ENCODE measurements around the gene HPGDS.

HPGDS gene

DNA sequence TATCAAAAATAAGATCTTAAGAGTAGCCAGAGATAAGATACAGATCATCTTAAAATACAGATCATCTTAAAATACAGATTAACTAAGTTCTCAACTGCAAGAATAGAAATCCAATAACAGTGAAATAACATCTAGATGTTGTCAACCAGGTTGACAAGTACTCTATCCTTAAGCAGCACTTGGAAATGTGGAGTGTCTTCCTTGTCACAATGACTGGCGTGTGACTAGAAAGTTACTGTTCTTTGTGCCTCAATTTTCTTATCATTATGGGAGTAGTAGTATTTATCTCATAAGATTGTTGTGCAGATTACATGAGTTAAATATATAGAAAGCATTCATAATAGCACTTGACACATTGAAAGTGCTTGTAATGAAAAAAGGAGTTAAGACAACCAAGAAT is 25.8 kb upstream of the HPGDS start:
- Mint-ChIP-seq H3K4me3 (no peak overlapping the region), H3K36me3 (no peaks in the 10 kb centered on the region), H3K27ac (no peak overlapping the region), H3K4me1 (no peaks in the 10 kb centered on the region), H3K9me3 (no peaks in the 10 kb centered on the region)
- DNase-seq (ENCODE audit: low spot score in 2 of 2) = no peak
- ATAC-seq = no peak

DNA sequence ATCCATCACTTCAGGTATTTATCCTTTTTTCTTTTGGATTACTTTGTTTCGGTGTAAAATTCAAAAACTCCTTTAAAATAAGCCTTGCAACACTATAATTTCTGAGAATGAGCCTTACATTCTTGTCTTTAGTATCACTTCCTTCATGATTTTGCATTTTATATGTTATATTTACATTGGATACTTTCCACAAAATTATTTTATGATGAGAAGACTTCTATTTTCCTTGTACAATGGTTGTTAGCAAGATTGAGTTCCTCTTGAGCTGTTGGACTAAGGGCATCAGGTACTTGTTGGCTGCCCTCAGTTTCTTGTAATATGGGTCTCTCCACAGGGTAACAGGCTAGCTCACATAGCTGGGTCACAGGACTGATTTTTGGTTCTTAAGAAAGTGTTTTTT is 22.7 kb upstream of the HPGDS start:
- no peaks in the 10 kb centered on the region for H3K36me3 Mint-ChIP-seq
- H3K9me3 Mint-ChIP-seq = no peaks in the 10 kb centered on the region
- DNase-seq (ENCODE audit: low spot score in 2 of 2) = no peak
- no peaks in the 10 kb centered on the region for H3K4me1 Mint-ChIP-seq
- H3K27ac Mint-ChIP-seq = no peak overlapping the region
- H3K4me3 Mint-ChIP-seq = no peak overlapping the region
- ATAC-seq = no peak

DNA sequence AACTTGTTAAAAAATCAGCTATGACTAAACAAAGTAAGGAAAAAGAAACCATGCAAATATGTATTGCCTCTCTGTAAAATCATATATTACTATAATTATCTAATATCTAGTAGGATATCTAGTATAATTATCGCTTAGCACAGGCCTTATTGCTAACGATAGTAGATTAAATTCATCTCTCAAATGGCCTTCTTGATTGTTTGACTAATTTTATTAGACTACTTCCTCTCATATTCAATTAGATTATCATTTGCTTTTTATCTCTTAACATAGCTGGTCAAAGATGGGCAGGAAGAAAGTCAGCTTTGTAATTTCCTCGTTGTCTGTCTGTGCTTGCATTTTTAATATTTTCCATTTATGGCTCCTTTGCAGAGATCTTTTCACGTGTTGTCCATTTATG is 21.9 kb upstream of the HPGDS start:
- H3K4me1 Mint-ChIP-seq = no peaks in the 10 kb centered on the region
- DNase-seq (ENCODE audit: low spot score in 2 of 2) (no peak), ATAC-seq (no peak)
- H3K27ac Mint-ChIP-seq = no peak overlapping the region
- H3K36me3 Mint-ChIP-seq = no peaks in the 10 kb centered on the region
- no peaks in the 10 kb centered on the region for H3K9me3 Mint-ChIP-seq
- no peak overlapping the region for H3K4me3 Mint-ChIP-seq

DNA sequence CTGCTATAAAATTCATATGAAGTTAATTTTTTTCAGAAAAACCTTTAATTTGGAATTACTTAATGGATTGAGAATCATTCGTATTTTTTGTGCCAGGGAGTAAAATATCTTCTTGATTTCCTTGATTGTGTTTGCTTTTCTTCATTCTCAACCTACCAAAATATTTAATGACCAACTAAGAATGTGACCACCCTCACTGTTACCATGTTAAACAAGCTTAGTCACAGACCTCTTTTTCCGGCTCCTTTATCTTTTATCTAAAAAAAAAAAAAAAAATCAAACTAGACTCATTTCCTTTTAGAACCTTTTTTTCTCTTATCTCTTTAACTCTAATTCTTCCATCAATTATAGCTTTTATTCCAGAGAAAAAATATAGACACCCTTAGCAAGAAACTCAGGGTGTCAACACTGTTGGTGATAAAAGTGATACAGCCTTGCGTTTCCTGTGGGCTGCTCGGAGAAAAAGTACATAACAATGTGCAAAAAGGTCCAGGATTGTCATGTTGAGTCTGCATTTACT is 20.6 kb upstream of the HPGDS start:
- Mint-ChIP-seq H3K27ac (no peak overlapping the region), H3K36me3 (no peaks in the 10 kb centered on the region), H3K9me3 (no peaks in the 10 kb centered on the region), H3K4me3 (no peak overlapping the region), H3K4me1 (no peaks in the 10 kb centered on the region)
- DNase-seq (ENCODE audit: low spot score in 2 of 2) = no peak
- no peak for ATAC-seq

DNA sequence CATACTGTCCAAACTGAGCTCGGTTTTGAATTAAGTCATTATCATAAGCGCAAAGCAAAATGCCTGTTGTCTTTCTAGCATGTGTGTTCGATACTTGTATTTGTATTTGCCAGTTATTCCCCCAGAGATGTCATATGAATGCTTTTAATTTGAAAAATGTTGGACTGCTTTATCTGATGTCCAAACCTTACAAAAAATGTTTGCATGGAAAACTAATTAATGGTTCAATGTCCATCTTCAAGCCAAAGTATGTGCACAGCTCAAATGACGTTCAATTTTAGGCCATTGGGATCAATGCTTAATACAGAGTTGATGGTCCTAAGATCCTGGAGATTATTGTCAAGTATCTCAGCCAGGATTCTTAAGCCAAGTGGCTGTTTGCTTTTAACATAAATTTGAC is 17.2 kb upstream of the HPGDS start:
- no peaks in the 10 kb centered on the region for H3K36me3 Mint-ChIP-seq
- H3K4me1 Mint-ChIP-seq = no peaks in the 10 kb centered on the region
- H3K27ac Mint-ChIP-seq = no peak overlapping the region
- no peak for ATAC-seq
- no peak for DNase-seq (ENCODE audit: low spot score in 2 of 2)
- no peaks in the 10 kb centered on the region for H3K9me3 Mint-ChIP-seq
- no peak overlapping the region for H3K4me3 Mint-ChIP-seq

DNA sequence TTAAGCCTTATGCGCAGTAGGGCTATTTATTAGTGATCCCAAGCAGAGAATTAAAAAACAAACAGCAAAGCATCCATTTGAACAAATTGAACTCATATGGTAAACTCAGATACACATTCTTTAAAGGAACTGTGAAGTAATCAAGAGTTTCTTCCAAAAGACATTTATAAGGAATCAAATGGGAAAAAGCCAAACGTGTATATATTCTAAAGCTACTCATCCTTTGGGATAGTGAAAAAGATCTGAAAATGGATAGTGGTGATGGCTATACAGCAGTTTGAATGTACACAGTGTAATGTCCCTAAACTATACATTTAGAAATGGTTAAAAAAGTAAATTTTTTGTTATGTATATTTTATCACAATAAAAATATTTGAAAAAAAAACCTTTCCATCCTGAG is 16.6 kb upstream of the HPGDS start:
- Mint-ChIP-seq H3K36me3 (no peaks in the 10 kb centered on the region), H3K27ac (no peak overlapping the region), H3K4me3 (no peak overlapping the region), H3K9me3 (no peaks in the 10 kb centered on the region), H3K4me1 (no peaks in the 10 kb centered on the region)
- DNase-seq (ENCODE audit: low spot score in 2 of 2) (no peak), ATAC-seq (no peak)

DNA sequence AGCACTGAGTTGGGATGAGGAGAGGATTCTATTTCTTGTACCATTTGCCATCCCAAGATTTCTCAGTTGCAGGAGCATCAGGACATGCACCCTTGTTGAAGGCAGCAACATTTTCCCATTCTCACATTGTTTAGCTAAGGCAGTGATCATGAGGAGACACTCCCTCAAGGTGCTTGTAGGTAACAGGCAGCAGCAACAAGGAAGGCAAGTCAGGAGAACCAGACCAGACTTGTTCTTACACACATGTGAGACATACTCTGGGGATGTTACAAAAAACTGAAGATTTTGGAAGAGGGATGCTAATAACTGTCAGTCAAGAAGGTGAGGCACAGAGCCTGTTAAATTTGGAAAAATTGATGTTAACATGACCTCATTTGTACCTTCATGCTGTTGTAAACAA is 15.5 kb upstream of the HPGDS start:
- Mint-ChIP-seq H3K4me1 (no peaks in the 10 kb centered on the region), H3K4me3 (no peak overlapping the region), H3K27ac (no peak overlapping the region), H3K36me3 (no peaks in the 10 kb centered on the region), H3K9me3 (no peaks in the 10 kb centered on the region)
- DNase-seq (ENCODE audit: low spot score in 2 of 2) = no peak
- no peak for ATAC-seq

DNA sequence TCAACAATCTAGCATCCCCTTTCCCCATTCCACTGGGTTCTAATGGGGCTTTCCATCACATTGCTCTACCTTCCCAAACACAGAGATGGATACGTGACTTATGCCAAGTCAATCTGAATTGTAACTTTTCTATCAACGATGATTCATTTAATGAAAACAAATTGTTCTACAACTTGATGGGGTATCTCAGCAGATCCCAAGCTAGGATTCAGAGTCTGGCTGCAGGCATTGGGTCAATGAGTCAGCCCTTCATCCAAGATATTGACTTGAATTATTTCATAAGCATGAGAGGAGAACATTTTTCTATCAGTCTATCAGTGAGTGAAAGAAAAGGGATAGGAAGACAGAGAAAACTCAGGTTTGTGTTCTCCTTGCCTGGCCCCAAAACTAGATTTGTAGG is 15.0 kb upstream of the HPGDS start:
- no peak for ATAC-seq
- DNase-seq (ENCODE audit: low spot score in 2 of 2) = no peak
- H3K4me3 Mint-ChIP-seq = no peak overlapping the region
- H3K27ac Mint-ChIP-seq = no peak overlapping the region
- H3K9me3 Mint-ChIP-seq = no peaks in the 10 kb centered on the region
- no peaks in the 10 kb centered on the region for H3K36me3 Mint-ChIP-seq
- no peaks in the 10 kb centered on the region for H3K4me1 Mint-ChIP-seq

DNA sequence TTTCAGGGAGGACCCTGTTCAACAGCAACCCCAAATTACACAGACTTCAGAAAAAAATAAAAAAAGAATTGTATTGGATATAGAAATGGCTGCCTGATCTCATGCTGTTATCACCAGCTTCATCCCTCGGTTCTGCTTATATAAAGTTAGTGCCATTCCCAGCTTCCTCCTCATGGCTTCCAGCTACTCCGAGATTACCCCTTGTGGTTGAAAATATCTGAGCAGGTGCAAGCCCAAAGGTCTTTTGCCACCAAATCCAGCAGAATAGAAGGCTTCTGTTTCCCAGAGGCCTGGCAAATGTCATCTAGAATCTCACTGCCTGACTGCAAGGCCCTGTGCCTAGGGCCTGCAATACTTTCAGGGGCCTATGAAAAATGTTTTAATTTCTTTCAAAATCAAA is 13.8 kb upstream of the HPGDS start:
- Mint-ChIP-seq H3K27ac (no peak overlapping the region), H3K36me3 (no peaks in the 10 kb centered on the region), H3K4me1 (no peaks in the 10 kb centered on the region), H3K4me3 (no peak overlapping the region), H3K9me3 (no peaks in the 10 kb centered on the region)
- ATAC-seq (no peak), DNase-seq (ENCODE audit: low spot score in 2 of 2) (no peak)

DNA sequence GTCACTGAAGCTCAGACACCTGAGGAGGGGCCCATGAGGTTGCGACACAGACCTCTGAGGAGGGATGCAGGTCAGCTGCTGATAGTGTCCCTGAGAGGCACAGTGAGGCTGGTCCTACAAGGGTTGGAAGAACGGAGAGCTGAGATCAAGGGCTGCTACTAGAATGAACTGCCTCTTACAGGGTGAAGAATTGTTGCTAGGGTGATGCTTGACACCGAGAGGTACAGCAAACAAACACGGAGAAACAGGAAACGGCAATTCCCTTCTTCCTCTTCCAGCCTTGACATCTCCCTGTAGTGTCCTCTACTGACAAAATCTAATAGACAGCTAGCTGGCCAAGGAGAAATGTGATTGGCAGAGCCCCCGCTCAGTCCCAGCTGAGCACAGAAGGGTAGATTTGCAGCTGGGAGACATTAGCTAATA is 11.8 kb upstream of the HPGDS start:
- Mint-ChIP-seq H3K9me3 (no peaks in the 10 kb centered on the region), H3K4me3 (no peak overlapping the region), H3K4me1 (no peaks in the 10 kb centered on the region), H3K27ac (no peak overlapping the region), H3K36me3 (no peaks in the 10 kb centered on the region)
- ATAC-seq = no peak
- DNase-seq (ENCODE audit: low spot score in 2 of 2) = no peak

DNA sequence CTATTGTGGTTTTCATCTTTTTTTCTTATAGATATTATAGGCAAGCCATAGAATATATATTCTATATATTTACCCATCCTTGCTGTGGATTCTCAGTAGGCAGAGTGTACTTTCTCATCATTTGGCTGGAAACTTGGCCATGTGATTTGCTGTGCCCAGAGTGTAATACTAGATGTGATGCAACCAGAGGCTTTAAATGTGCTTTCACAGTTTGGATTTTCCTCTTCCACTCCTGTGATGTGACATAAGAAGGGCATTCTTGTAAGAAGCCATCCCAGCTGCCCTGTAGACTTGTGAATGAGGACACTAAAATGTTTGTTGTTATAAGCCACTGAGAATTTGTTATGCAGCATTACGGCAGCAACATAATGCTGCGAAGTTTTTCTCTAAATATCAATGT is 10.4 kb upstream of the HPGDS start:
- no peaks in the 10 kb centered on the region for H3K36me3 Mint-ChIP-seq
- ATAC-seq (no peak), DNase-seq (ENCODE audit: low spot score in 2 of 2) (no peak)
- H3K27ac Mint-ChIP-seq = no peak overlapping the region
- no peaks in the 10 kb centered on the region for H3K9me3 Mint-ChIP-seq
- H3K4me3 Mint-ChIP-seq = no peak overlapping the region
- H3K4me1 Mint-ChIP-seq = no peaks in the 10 kb centered on the region

DNA sequence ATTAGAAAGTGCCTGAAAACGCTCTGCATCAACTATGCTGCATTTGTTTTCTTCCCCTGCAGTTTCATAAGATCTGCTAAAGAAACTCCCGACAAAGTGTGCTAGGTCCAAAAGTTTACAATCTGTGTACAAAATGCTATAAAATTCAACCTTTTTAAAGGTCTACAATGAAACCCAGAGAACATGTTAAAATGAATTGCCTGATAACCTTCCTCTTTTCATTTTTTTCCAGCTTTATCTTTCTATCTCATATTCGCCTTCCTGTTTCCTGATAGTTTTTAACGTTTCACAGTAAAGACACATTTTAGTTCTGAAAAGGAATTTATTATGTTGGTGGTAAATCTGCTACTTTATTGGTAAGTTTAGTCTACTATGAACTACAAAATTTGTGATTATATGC is 9.5 kb upstream of the HPGDS start:
- H3K9me3 Mint-ChIP-seq = no peaks in the 10 kb centered on the region
- no peaks in the 10 kb centered on the region for H3K36me3 Mint-ChIP-seq
- no peak for DNase-seq (ENCODE audit: low spot score in 2 of 2)
- H3K4me3 Mint-ChIP-seq = no peak overlapping the region
- H3K27ac Mint-ChIP-seq = no peak overlapping the region
- ATAC-seq = no peak
- no peaks in the 10 kb centered on the region for H3K4me1 Mint-ChIP-seq

DNA sequence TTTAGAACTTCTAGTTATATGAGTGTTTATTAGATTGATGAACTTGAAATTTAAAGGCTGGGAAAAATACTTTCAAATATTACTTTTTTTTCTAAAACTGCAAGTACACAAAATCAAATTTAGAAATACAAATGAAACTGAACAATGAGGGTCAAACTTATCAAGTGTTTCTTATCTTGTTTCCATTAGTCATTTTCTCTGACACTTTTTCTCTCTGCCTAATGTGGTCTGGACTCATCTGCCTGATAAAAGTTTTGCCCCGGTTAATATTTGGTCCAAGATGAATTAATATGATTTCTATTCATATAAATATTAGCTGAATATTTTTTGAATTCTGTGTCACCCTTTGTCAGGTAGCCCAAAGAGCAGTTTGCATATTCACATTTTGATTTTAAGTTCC is 8.7 kb upstream of the HPGDS start:
- DNase-seq (ENCODE audit: low spot score in 2 of 2) = no peak
- Mint-ChIP-seq H3K4me1 (no peaks in the 10 kb centered on the region), H3K27ac (no peak overlapping the region), H3K9me3 (no peaks in the 10 kb centered on the region), H3K4me3 (no peak overlapping the region), H3K36me3 (no peaks in the 10 kb centered on the region)
- ATAC-seq = no peak

DNA sequence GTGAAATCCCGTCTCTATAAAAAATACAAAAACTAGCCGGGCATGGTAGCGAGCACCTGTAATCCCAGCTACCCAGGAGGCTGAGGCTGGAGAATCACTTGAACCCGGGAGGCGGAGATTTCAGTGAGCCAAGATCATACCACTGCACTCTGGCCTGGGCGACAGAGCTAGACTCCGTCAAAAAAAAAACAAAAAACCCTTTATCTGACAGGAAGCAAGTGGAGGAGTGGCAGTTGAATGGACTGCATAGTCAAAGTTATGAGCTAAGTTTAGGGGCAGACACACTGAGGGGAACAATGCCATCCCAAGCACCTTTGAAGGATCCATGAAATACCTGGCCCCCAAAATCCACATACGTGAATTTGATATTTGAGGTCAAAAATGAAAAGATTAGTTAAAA is 7.5 kb upstream of the HPGDS start:
- ATAC-seq (no peak), DNase-seq (ENCODE audit: low spot score in 2 of 2) (no peak)
- Mint-ChIP-seq H3K36me3 (no peaks in the 10 kb centered on the region), H3K9me3 (no peaks in the 10 kb centered on the region), H3K4me3 (no peak overlapping the region), H3K27ac (peak overlapping the region; percentile 26), H3K4me1 (no peaks in the 10 kb centered on the region)

DNA sequence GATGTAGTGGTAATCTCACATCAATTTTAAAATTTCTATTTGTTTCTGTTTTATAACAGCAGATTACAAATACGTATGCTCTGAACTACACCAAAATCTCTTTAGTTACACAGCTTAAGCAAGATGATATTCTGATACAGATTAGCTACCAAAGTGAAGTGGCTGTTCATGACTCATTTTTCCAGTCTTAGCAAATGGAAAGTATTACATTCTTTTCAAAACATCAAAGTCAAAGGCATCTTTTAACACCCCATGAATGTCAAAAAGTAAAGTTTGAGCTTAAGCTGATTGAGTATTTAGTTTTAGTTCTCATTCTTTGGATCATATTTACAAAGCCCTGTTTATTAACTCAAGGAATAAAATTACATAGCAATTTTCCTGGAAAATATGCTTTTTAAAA is 6.6 kb upstream of the HPGDS start:
- peak overlapping the region; percentile 23 for H3K27ac Mint-ChIP-seq
- H3K9me3 Mint-ChIP-seq = no peaks in the 10 kb centered on the region
- DNase-seq (ENCODE audit: low spot score in 2 of 2) (no peak), ATAC-seq (peak; percentile 82)
- no peak overlapping the region for H3K4me3 Mint-ChIP-seq
- H3K36me3 Mint-ChIP-seq = no peaks in the 10 kb centered on the region
- no peaks in the 10 kb centered on the region for H3K4me1 Mint-ChIP-seq

DNA sequence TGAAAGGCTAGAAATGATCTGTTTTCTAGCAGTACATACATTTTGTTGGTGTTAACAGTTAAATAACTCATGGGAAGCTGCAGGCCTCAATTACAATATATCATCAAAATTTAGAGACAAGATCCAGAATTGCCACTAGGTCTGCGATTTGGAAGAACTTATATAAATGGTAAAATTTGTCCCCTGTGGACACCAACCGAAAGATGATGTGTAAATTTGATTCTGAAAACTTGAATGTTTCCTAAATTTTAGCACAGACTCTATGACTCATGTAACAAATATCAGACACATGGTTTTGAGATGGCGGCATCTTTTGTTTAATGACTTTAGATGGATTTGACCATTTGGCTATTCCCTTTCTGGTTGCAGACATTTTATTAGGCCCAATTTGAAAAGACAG is 6.0 kb upstream of the HPGDS start:
- no peak for ATAC-seq
- DNase-seq (ENCODE audit: low spot score in 2 of 2) = no peak
- H3K4me3 Mint-ChIP-seq = no peak overlapping the region

DNA sequence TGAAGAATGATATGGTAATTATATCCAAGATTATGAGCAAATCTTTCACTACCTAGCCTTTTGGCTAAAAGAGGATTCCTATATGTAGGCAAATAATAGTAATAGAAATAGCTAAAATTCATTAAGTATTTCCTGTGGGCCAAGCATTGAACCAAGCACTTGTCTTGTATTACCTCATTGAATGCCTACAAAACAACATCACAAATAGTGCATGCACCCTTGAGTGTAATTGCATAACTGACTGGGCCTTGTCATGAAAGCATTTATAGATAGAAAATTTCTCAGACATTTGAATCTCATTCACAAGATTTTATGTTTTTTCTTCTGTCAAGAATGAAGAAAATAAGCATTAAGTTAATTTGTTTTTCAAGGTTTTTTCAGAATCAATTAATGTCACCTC is 3.9 kb upstream of the HPGDS start:
- Mint-ChIP-seq H3K9me3 (no peaks in the 10 kb centered on the region), H3K36me3 (no peaks in the 10 kb centered on the region), H3K4me3 (no peak overlapping the region), H3K4me1 (no peaks in the 10 kb centered on the region), H3K27ac (no peak overlapping the region)
- no peak for DNase-seq (ENCODE audit: low spot score in 2 of 2)
- no peak for ATAC-seq

More for the DNA sequence above, 6.0 kb upstream of the HPGDS start:
- no peaks in the 10 kb centered on the region for H3K36me3 Mint-ChIP-seq
- peak overlapping the region; percentile 23 for H3K27ac Mint-ChIP-seq
- H3K9me3 Mint-ChIP-seq = no peaks in the 10 kb centered on the region
- H3K4me1 Mint-ChIP-seq = no peaks in the 10 kb centered on the region

Data from stimulated activated effector memory CD8-positive, alpha-beta T cell treated with anti-CD3 and anti-CD28 coated beads, Interleukin-12 subunit alpha, Interleukin-12 subunit beta, amount 100 ng/mL, for 72 hours (primary cell).